SH-SY5Y (cell line): Measurements from ENCODE around the gene KAT5.

Source experiments
- GATA2 ChIP-seq: IDR thresholded peaks from 2 replicates; pipeline ENCODE4 v1.6.1; 2011; ENCODE audit warnings: mild to moderate bottlenecking, low read depth, low read length
- GATA3 ChIP-seq: IDR thresholded peaks from 2 replicates; pipeline ENCODE4 v1.6.1; 2011; ENCODE audit warnings: low read depth, mild to moderate bottlenecking, low read length, moderate library complexity

KAT5 gene

GRCh38 chr11:65700399-65700798 is 11.7 kb upstream of the KAT5 start:
- TF ChIP-seq GATA3, result no peak
- no peak for TF ChIP-seq GATA2

- TF ChIP-seq GATA2 (no peak), GATA3 (no peak)
Measured at GRCh38 chr11:65701686-65702085, 10.4 kb upstream of the KAT5 start.

- TF ChIP-seq GATA2 (no peak), GATA3 (no peak)
Measured at GRCh38 chr11:65703846-65704245, 8.2 kb upstream of the KAT5 start.

GRCh38 chr11:65708451-65708850 is 3.6 kb upstream of the KAT5 start:
- TF ChIP-seq GATA3 (no peak), GATA2 (no peak)

- TF ChIP-seq GATA2 (no peak), GATA3 (no peak)
Measured at GRCh38 chr11:65709661-65710060, 2.4 kb upstream of the KAT5 start.

- TF ChIP-seq GATA3 (no peak), GATA2 (no peak)
Measured at GRCh38 chr11:65710421-65710820, 1.6 kb upstream of the KAT5 start.

GRCh38 chr11:65712633-65713076 is 603 bp downstream of the KAT5 start:
- TF ChIP-seq GATA2, result no peak
- TF ChIP-seq GATA3, result no peak

- TF ChIP-seq GATA3 (no peak), GATA2 (no peak)
Measured at GRCh38 chr11:65713212-65713969, 1.3 kb downstream of the KAT5 start.

- no peak for TF ChIP-seq GATA2
- no peak for TF ChIP-seq GATA3
Measured at GRCh38 chr11:65714433-65714832, 2.4 kb downstream of the KAT5 start.

- no peak for TF ChIP-seq GATA3
- no peak for TF ChIP-seq GATA2
Measured at GRCh38 chr11:65716302-65716701, 4.2 kb downstream of the KAT5 start.

- no peak for TF ChIP-seq GATA3
- no peak for TF ChIP-seq GATA2
Measured at GRCh38 chr11:65716774-65717405, 4.8 kb downstream of the KAT5 start.

GRCh38 chr11:65717906-65718305 is 5.9 kb downstream of the KAT5 start:
- TF ChIP-seq GATA2 (no peak), GATA3 (no peak)

- no peak for TF ChIP-seq GATA2
- TF ChIP-seq GATA3, result no peak
Measured at GRCh38 chr11:65718531-65718930, 6.5 kb downstream of the KAT5 start.

GRCh38 chr11:65718964-65719492 is 7.0 kb downstream of the KAT5 start:
- TF ChIP-seq GATA3 (no peak), GATA2 (no peak)

- TF ChIP-seq GATA3 (no peak), GATA2 (no peak)
Measured at GRCh38 chr11:65719871-65720210, 7.8 kb downstream of the KAT5 start.
